Measurements from ENCODE around the gene TBL1XR1.
"Not testable (repeated sequence)": the region's sequence is repeated elsewhere in the genome, so short reads cannot be mapped to it uniquely, and the experiment has no call there.

TBL1XR1 gene

GRCh38 chr3:177013681-177014280, 183.5 kb downstream of the TBL1XR1 start:
- DNase-seq (ENCODE audit: low read depth) = no peak

GRCh38 chr3:177005718-177006405, 191.4 kb downstream of the TBL1XR1 start:
- DNase-seq (ENCODE audit: low read depth) = no peak

GRCh38 chr3:177000159-177000558, 197.1 kb downstream of the TBL1XR1 start:
- not testable (repeated sequence) for DNase-seq (ENCODE audit: low read depth)

- DNase-seq (ENCODE audit: low read depth) = no peak
These were observed 201.3 kb downstream of the TBL1XR1 start for GRCh38 chr3:176995946-176996345.

- no peak for DNase-seq (ENCODE audit: low read depth)
These were observed 202.1 kb downstream of the TBL1XR1 start for GRCh38 chr3:176994891-176995781.

- DNase-seq (ENCODE audit: low read depth) = no peak
These were observed 202.9 kb downstream of the TBL1XR1 start for GRCh38 chr3:176994393-176994792.

- DNase-seq (ENCODE audit: low read depth) = no peak
These were observed 204.3 kb downstream of the TBL1XR1 start for GRCh38 chr3:176992978-176993377.

GRCh38 chr3:176992565-176992964, 204.7 kb downstream of the TBL1XR1 start:
- no peak for DNase-seq (ENCODE audit: low read depth)

- DNase-seq (ENCODE audit: low read depth) = no peak
These were observed 208.5 kb downstream of the TBL1XR1 start for GRCh38 chr3:176988795-176989194.

- DNase-seq (ENCODE audit: low read depth) = peak; percentile 88
These were observed 209.2 kb downstream of the TBL1XR1 start for GRCh38 chr3:176987901-176988650.

- no peak for DNase-seq (ENCODE audit: low read depth)
These were observed 218.8 kb downstream of the TBL1XR1 start for GRCh38 chr3:176978441-176978840.

- no peak for DNase-seq (ENCODE audit: low read depth)
These were observed 220.0 kb downstream of the TBL1XR1 start for GRCh38 chr3:176977331-176977730.

GRCh38 chr3:176976586-176976985, 220.7 kb downstream of the TBL1XR1 start:
- DNase-seq (ENCODE audit: low read depth) = no peak

- DNase-seq (ENCODE audit: low read depth) = no peak
These were observed 223.0 kb downstream of the TBL1XR1 start for GRCh38 chr3:176974279-176974678.

- peak; percentile 65 for DNase-seq (ENCODE audit: low read depth)
These were observed 225.6 kb downstream of the TBL1XR1 start for GRCh38 chr3:176971613-176972174.

GRCh38 chr3:176970770-176971169, 226.5 kb downstream of the TBL1XR1 start:
- DNase-seq (ENCODE audit: low read depth) = no peak

- DNase-seq (ENCODE audit: low read depth) = no peak
These were observed 227.8 kb downstream of the TBL1XR1 start for GRCh38 chr3:176969506-176969905.
